Renal pelvis (tissue), 4 donors: ENCODE results near the gene HAPLN3. TPM values are rescaled to one million over a fixed set of nuclear protein-coding genes. Genes with fewer than 3 reads are reported as not detected.
A peak's percentile ranks its signal among the peaks of the same experiment; 100 is the strongest.

Source experiments
- DNase-seq: peaks from one replicate; pipeline ENCODE4 v3.0.0-alpha.2; 2013
- polyA plus RNA-seq, 3 donors: library from polyadenylated mRNA; unstranded; fragments of 120-200 nt; gene quantifications; one replicate each; pipeline ENCODE4 v1.2.1, GENCODE V29; 2013; ENCODE audit not compliant: insufficient read length in 3 of 3

The HAPLN3 gene
- polyA plus RNA-seq, 3 donors, result 3.5 to 6.0 (median 5.4) TPM

GRCh38 chr15:88913017-88913849, 17.9 kb upstream of the HAPLN3 start, which contains the start of gene MFGE8:
Gene MFGE8 (minus strand): TSS chr15:88913379. CDS start chr15:88913319, 60 bp downstream.
- DNase-seq, result peak; percentile 82

GRCh38 chr15:88912500-88912921, 17.2 kb upstream of the HAPLN3 start:
- DNase-seq, result no peak

GRCh38 chr15:88911766-88912118, 16.4 kb upstream of the HAPLN3 start:
- DNase-seq, result no peak

- no peak for DNase-seq
Observed at GRCh38 chr15:88909956-88910831, 14.8 kb upstream of the HAPLN3 start.

- no peak for DNase-seq
Observed at GRCh38 chr15:88908697-88909621, 13.6 kb upstream of the HAPLN3 start.

GRCh38 chr15:88908123-88908522, 12.8 kb upstream of the HAPLN3 start:
- DNase-seq, result no peak

- no peak for DNase-seq
Observed at GRCh38 chr15:88907111-88907510, 11.8 kb upstream of the HAPLN3 start.

GRCh38 chr15:88906551-88906950, 11.2 kb upstream of the HAPLN3 start:
- DNase-seq, result no peak

- no peak for DNase-seq
Observed at GRCh38 chr15:88906130-88906529, 10.8 kb upstream of the HAPLN3 start.

- no peak for DNase-seq
Observed at GRCh38 chr15:88905576-88905975, 10.2 kb upstream of the HAPLN3 start.

- no peak for DNase-seq
Observed at GRCh38 chr15:88904624-88905327, 9.4 kb upstream of the HAPLN3 start.

- no peak for DNase-seq
Observed at GRCh38 chr15:88904257-88904623, 8.9 kb upstream of the HAPLN3 start.

GRCh38 chr15:88902846-88903245, 7.5 kb upstream of the HAPLN3 start:
- DNase-seq, result no peak

GRCh38 chr15:88902221-88902835, 7.0 kb upstream of the HAPLN3 start:
- no peak for DNase-seq

- DNase-seq, result no peak
Observed at GRCh38 chr15:88901508-88902220, 6.3 kb upstream of the HAPLN3 start.

- DNase-seq, result no peak
Observed at GRCh38 chr15:88900982-88901418, 5.7 kb upstream of the HAPLN3 start.

- DNase-seq, result no peak
Observed at GRCh38 chr15:88900309-88900981, 5.1 kb upstream of the HAPLN3 start.

- no peak for DNase-seq
Observed at GRCh38 chr15:88899251-88899650, 3.9 kb upstream of the HAPLN3 start.

- no peak for DNase-seq
Observed at GRCh38 chr15:88898736-88899135, 3.4 kb upstream of the HAPLN3 start.
